ENCODE measurements around the gene ENOX1.

Gene ENOX1

DNA sequence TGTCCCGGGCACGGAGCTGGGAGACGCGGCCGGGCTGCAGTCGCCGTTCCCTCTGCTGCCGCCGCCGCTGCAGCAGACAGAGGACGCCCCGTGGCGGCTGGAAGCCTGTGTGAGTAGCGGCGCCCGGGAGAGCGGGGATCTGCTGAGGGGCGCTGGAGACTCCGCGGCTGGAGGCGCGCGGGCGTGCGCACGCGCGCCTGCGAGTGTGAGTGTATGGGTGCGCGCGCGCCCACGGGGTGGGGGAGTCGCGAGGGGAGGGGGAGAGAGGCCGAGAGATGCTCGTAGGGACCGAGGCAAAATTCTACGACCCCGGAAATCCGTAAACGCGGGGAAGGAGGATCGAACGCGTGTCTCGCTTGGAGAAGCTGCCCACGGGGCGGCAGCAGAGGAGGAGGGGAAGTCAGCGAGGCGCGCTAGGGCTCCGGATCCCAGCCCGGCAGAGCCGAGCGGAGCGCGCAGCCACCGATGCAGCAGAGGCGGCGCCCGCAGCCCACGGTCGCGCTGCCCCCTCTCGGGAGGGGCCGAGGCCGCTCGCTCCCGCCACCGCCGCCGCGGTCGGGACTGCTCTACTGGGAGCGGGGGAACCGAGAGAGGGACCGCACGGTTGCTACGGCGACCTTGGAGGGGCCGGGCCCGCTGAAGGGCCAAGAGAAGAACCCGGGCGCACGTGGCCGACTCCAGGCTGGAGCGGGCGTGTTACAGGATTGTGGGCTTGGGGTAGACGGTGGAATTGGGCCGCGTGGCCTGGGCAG is at the start of gene ENOX1 (continued):
- 0 out of 2 replicates have a peak, but pooled peaks have one; percentile 19 for TF ChIP-seq ZBTB17 (tag by site-specific recombination; IDR thresholded peaks at IDR 0.05)
- no peak for TF ChIP-seq ZNF549 (tag by site-specific recombination; IDR thresholded peaks at IDR 0.05)
- no peak for TF ChIP-seq ZNF629 (tag by site-specific recombination; IDR thresholded peaks at IDR 0.05)
- TF ChIP-seq ZBTB1 (tag by site-specific recombination; IDR thresholded peaks at IDR 0.05), result no peak
- peak; percentile 71 for TF ChIP-seq ZNF561 (tag by site-specific recombination; IDR thresholded peaks at IDR 0.05; ENCODE audit: borderline replicate concordance)
- no peak for TF ChIP-seq ZBTB7A (tag by site-specific recombination; IDR thresholded peaks at IDR 0.05; ENCODE audit: low read depth)
- peak; percentile 88 for TF ChIP-seq ZFHX2 (tag by site-specific recombination; conservative IDR thresholded peaks at IDR 0.05)
- peak; percentile 20; the same call in 1 of the 2 replicates for TF ChIP-seq ZEB2 (tag by site-specific recombination; IDR thresholded peaks at IDR 0.05)
- peak; percentile 71 for TF ChIP-seq ZBTB8A (tag by site-specific recombination; IDR thresholded peaks at IDR 0.05)
- TF ChIP-seq, protein P1, sequence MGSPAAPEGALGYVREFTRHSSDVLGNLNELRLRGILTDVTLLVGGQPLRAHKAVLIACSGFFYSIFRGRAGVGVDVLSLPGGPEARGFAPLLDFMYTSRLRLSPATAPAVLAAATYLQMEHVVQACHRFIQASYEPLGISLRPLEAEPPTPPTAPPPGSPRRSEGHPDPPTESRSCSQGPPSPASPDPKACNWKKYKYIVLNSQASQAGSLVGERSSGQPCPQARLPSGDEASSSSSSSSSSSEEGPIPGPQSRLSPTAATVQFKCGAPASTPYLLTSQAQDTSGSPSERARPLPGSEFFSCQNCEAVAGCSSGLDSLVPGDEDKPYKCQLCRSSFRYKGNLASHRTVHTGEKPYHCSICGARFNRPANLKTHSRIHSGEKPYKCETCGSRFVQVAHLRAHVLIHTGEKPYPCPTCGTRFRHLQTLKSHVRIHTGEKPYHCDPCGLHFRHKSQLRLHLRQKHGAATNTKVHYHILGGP (tag by site-specific recombination; IDR thresholded peaks at IDR 0.05), result no peak
- peak; percentile 67 for TF ChIP-seq IKZF3 (tag by site-specific recombination; IDR thresholded peaks at IDR 0.05)
- TF ChIP-seq KLF7 (tag by site-specific recombination; IDR thresholded peaks at IDR 0.05; ENCODE audit: borderline replicate concordance), result 0 out of 2 replicates have a peak, but pooled peaks have one; percentile 31
- TF ChIP-seq SP2 (tag by site-specific recombination; IDR thresholded peaks at IDR 0.05), result peak; percentile 47
- TF ChIP-seq ZNF776 (tag by site-specific recombination; IDR thresholded peaks at IDR 0.05; ENCODE audit: borderline replicate concordance), result no peak
- TF ChIP-seq, protein P2, sequence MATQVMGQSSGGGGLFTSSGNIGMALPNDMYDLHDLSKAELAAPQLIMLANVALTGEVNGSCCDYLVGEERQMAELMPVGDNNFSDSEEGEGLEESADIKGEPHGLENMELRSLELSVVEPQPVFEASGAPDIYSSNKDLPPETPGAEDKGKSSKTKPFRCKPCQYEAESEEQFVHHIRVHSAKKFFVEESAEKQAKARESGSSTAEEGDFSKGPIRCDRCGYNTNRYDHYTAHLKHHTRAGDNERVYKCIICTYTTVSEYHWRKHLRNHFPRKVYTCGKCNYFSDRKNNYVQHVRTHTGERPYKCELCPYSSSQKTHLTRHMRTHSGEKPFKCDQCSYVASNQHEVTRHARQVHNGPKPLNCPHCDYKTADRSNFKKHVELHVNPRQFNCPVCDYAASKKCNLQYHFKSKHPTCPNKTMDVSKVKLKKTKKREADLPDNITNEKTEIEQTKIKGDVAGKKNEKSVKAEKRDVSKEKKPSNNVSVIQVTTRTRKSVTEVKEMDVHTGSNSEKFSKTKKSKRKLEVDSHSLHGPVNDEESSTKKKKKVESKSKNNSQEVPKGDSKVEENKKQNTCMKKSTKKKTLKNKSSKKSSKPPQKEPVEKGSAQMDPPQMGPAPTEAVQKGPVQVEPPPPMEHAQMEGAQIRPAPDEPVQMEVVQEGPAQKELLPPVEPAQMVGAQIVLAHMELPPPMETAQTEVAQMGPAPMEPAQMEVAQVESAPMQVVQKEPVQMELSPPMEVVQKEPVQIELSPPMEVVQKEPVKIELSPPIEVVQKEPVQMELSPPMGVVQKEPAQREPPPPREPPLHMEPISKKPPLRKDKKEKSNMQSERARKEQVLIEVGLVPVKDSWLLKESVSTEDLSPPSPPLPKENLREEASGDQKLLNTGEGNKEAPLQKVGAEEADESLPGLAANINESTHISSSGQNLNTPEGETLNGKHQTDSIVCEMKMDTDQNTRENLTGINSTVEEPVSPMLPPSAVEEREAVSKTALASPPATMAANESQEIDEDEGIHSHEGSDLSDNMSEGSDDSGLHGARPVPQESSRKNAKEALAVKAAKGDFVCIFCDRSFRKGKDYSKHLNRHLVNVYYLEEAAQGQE (tag by site-specific recombination; IDR thresholded peaks at IDR 0.05), result peak; percentile 4; the same call in 1 of the 2 replicates
- 0 out of 2 replicates have a peak, but pooled peaks have one; percentile 2 for TF ChIP-seq ZNF146 (tag by site-specific recombination; IDR thresholded peaks at IDR 0.05)
- TF ChIP-seq ZNF558 (tag by site-specific recombination; IDR thresholded peaks at IDR 0.05), result 0 out of 2 replicates have a peak, but pooled peaks have one; percentile 18
- no peak for TF ChIP-seq MZF1 (tag by site-specific recombination; IDR thresholded peaks at IDR 0.05; ENCODE audit: borderline replicate concordance)
- TF ChIP-seq, protein P3, sequence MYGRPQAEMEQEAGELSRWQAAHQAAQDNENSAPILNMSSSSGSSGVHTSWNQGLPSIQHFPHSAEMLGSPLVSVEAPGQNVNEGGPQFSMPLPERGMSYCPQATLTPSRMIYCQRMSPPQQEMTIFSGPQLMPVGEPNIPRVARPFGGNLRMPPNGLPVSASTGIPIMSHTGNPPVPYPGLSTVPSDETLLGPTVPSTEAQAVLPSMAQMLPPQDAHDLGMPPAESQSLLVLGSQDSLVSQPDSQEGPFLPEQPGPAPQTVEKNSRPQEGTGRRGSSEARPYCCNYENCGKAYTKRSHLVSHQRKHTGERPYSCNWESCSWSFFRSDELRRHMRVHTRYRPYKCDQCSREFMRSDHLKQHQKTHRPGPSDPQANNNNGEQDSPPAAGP (tag by site-specific recombination; IDR thresholded peaks at IDR 0.05), result peak; percentile 31; the same call in 1 of the 2 replicates
- peak; percentile 78 for TF ChIP-seq EGR2 (tag by site-specific recombination; IDR thresholded peaks at IDR 0.05; ENCODE audit: low read depth)
- TF ChIP-seq, protein P4, sequence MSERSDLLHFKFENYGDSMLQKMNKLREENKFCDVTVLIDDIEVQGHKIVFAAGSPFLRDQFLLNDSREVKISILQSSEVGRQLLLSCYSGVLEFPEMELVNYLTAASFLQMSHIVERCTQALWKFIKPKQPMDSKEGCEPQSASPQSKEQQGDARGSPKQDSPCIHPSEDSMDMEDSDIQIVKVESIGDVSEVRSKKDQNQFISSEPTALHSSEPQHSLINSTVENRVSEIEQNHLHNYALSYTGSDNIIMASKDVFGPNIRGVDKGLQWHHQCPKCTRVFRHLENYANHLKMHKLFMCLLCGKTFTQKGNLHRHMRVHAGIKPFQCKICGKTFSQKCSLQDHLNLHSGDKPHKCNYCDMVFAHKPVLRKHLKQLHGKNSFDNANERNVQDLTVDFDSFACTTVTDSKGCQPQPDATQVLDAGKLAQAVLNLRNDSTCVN (tag by site-specific recombination; optimal IDR thresholded peaks at IDR 0.05), result peak; percentile 96
- no peak for TF ChIP-seq ZXDB (tag by site-specific recombination; IDR thresholded peaks at IDR 0.05)
- no peak; the same call in none of the 2 replicates for TF ChIP-seq GLIS1 (tag by site-specific recombination; IDR thresholded peaks at IDR 0.05)
- TF ChIP-seq, protein P5, sequence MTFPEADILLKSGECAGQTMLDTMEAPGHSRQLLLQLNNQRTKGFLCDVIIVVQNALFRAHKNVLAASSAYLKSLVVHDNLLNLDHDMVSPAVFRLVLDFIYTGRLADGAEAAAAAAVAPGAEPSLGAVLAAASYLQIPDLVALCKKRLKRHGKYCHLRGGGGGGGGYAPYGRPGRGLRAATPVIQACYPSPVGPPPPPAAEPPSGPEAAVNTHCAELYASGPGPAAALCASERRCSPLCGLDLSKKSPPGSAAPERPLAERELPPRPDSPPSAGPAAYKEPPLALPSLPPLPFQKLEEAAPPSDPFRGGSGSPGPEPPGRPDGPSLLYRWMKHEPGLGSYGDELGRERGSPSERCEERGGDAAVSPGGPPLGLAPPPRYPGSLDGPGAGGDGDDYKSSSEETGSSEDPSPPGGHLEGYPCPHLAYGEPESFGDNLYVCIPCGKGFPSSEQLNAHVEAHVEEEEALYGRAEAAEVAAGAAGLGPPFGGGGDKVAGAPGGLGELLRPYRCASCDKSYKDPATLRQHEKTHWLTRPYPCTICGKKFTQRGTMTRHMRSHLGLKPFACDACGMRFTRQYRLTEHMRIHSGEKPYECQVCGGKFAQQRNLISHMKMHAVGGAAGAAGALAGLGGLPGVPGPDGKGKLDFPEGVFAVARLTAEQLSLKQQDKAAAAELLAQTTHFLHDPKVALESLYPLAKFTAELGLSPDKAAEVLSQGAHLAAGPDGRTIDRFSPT (tag by site-specific recombination; IDR thresholded peaks at IDR 0.05), result no peak
- TF ChIP-seq ZNF274 (IDR thresholded peaks at IDR 0.05; ENCODE audit: low read length), result no peak
- TF ChIP-seq ZNF274 (tag by site-specific recombination; IDR thresholded peaks at IDR 0.05; ENCODE audit: borderline replicate concordance), result no peak
- TF ChIP-seq, protein P6, sequence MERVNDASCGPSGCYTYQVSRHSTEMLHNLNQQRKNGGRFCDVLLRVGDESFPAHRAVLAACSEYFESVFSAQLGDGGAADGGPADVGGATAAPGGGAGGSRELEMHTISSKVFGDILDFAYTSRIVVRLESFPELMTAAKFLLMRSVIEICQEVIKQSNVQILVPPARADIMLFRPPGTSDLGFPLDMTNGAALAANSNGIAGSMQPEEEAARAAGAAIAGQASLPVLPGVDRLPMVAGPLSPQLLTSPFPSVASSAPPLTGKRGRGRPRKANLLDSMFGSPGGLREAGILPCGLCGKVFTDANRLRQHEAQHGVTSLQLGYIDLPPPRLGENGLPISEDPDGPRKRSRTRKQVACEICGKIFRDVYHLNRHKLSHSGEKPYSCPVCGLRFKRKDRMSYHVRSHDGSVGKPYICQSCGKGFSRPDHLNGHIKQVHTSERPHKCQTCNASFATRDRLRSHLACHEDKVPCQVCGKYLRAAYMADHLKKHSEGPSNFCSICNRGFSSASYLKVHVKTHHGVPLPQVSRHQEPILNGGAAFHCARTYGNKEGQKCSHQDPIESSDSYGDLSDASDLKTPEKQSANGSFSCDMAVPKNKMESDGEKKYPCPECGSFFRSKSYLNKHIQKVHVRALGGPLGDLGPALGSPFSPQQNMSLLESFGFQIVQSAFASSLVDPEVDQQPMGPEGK (tag by site-specific recombination; IDR thresholded peaks at IDR 0.05), result peak; percentile 56; the same call in 1 of the 2 replicates

Data from HEK293 (cell line).